ENCODE data around the gene HRH4.

HRH4 gene, protein sequence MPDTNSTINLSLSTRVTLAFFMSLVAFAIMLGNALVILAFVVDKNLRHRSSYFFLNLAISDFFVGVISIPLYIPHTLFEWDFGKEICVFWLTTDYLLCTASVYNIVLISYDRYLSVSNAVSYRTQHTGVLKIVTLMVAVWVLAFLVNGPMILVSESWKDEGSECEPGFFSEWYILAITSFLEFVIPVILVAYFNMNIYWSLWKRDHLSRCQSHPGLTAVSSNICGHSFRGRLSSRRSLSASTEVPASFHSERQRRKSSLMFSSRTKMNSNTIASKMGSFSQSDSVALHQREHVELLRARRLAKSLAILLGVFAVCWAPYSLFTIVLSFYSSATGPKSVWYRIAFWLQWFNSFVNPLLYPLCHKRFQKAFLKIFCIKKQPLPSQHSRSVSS

DNA sequence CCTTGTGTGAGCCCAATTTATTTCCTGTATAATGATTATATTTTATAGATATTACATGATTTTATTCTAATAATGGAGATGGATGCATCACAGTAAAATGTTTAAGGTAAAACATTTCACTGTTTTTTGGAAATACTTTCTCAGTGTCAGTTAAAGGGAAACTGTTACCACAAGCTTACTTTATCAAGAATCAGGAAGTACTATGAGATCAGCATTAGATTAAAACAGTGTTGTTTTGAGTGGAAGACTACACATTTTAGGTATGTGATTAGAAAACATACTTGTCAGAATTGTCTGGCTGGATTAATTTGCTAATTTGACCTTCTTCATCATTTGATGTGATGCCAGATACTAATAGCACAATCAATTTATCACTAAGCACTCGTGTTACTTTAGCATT, at the start of gene HRH4:
TSS of gene HRH4 (plus strand) at position 250 of the 400 bp plus-strand sequence. CDS start at position 342, 92 bp downstream.
- no peak for DNase-seq (ENCODE audit: low spot score)

DNA sequence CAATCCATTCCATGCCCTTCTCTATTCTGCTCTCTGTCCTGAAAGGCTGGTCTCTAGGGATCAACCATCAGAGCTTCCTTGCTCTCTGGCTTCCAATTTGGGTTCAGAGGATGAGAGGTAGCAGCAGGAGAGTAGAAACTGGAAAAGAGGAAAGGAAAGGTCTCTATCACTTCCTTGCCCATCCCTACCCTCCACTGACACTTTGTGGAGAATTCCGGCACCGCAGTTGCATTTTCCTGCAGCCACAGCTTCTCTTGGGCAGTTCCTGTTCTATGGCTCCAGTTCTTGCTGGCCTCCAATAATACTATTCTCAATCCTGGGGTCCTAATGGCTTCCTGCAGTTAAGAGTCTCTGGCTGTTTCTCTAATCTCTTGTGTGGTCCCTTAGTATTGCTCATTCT, 47.3 kb upstream of the HRH4 start:
- no peak for DNase-seq (ENCODE audit: low spot score)

DNA sequence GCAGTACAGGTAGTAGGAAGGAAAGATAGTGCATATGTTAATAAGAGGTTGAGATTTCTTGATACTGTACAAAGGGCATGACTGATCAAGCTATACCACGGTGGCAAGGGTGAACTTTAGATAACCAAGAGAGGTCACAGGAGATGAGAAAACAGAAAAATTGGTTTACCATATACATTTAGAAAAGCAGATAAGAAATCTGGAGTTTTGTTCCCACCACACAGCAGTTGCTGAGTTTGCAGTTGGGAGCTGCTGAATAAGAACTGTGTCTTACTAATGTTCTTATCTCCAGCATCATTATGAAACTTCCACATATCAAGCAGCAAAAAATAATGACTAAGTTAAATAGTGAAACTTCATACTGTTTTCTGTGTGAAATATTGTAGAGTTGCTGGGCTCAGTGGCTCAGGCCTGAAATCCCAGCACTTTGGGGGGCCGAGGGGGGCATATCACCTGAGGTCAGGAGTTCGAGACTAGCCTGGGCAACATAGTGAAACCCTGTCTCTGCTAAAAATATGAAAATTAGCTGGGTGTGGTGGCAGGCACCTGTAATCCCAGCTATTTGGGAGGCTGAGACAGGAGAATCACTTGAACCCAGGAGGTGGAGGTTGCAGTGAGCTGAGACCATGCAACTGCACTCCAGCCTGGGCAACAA, 46.0 kb upstream of the HRH4 start:
- no peak for DNase-seq (ENCODE audit: low spot score)

DNA sequence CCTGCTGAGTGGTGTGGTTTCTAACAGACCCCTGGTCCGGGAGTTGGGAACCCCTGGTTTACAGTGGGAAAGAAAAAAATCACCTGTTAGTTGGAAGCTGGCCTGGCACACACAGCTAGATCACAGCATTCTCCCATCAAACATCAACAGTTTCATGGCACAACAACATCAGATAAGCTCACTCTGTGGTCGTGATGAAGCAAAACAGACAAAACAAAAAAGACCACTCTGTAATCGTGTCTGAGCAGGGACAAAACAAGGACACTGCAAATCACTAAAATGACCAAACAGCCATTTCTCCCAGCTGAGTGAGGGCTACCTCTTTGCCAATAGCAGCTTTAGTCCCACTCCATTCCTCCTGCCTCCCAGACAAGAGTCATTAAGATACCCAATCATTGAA, 43.0 kb upstream of the HRH4 start:
- DNase-seq (ENCODE audit: low spot score) = no peak

DNA sequence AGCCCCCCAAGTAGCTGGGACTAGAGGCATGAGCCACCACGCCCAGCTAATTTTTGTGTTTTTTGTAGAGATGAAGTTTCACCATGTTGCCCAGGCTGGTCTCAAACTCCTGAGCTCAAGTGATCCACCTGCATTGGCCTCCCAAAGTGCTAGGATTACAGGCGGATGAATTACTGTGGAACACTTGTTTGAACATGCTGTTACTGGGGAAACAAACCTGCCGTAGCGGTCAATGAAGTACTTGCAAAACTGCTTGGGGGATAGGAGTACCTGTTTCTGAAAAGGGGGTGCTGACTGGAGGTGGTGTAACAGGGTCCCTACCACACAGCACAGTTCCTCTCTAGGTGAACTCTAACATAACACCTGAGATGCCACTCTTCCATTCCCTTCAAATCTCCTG, 39.9 kb upstream of the HRH4 start:
- DNase-seq (ENCODE audit: low spot score) = no peak

DNA sequence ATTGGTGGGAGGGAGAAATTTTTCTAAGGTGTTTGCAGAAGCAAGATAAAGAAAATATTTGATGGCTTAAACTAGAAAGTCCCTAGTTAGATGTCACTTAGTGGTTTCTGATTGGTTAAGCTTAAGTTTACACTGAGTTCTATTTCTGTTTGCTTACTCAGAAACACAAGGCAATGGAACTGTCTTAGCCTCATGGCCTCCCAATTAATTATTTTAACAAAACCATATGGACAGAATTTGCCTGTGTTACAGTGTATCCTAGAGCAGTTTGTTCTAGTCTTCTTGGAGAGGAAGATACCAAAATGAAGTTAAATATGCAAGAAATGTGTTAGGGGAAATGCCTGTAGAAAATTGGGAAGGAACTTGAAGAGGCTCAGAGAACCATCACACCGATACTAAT, 38.6 kb upstream of the HRH4 start:
- no peak for DNase-seq (ENCODE audit: low spot score)

DNA sequence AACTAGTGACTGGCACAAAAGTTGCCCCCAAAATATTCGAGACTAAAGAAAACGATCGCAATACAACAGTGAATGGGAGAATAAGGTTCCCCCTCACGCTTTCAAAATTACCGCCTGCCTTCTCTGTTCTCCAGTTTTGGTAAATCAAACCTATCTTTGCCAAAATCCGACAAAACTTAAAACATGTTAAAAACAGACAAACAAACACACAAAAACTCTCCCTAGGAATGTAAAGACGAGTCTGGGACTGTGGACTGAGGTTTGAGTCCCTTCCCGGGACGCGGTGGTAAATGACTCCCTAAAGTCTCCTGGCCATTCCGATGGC, 34.4 kb upstream of the HRH4 start:
- no peak for DNase-seq (ENCODE audit: low spot score)

DNA sequence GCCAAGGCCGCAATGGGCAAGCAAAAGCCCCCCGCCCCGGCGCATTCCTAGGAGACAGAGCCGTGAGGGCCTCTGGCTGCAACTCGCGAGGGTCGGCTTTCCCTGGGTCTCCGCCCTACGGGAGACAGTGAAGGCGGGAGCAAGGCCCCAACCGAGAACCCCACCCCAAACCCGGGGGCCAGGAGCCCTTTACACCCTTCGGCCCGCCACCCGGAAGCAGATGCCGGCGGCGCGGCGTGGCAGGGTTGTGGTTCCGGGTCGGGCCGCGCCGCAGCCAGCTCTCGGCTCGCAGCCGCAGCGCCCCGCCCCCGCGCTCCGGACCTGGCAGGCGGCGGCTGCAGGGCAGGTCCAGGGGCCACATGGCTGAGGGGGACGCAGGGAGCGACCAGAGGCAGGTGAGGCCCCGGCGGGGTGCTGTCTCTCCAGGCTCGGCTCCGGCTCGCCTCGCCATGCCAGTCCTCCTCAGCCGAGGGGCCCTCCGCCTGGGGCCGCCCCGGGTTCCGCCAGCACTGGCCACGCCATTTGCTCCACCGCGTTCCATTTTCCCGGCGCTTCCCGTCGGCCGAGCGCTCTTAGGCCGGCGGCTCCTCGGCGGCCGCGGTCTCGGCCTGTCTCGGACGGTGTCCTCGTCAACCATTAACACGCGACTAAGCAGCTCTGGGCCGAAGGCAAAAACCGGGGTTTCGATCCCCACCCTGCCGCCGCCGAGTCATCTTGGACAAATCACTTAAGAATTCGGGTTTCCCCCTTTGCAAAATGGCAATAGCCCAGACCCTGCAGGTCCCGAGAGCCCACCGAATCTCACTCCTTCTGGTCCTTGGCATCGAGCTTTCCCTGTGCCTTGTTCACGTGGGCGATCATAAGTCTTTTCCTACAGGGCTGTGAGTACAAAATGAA, 33.8 kb upstream of the HRH4 start, which contains the start of gene IMPACT:
TSS of gene IMPACT (plus strand) at position 273 of the 897 bp plus-strand sequence. CDS start at position 360, 87 bp downstream.
- peak; percentile 76 for DNase-seq (ENCODE audit: low spot score)

DNA sequence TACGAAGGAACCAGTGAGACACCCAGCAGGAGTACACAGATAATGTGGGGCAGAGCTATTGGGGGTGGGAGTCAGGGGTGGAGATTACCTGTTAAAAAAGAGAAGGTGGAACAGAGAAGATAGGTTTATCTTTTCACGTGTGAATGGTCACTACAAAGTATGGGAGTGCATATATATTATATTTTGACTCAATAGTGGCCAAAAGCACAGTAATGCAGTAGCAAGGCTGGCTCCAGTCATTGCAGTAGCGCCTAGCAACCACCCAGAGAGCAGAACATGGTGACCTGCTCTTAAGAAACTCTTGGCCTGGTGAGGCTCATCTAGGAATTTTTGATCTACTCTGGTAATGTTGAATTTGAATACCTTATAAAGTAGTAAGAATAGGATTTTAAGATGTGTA, 33.0 kb upstream of the HRH4 start:
- no peak for DNase-seq (ENCODE audit: low spot score)

DNA sequence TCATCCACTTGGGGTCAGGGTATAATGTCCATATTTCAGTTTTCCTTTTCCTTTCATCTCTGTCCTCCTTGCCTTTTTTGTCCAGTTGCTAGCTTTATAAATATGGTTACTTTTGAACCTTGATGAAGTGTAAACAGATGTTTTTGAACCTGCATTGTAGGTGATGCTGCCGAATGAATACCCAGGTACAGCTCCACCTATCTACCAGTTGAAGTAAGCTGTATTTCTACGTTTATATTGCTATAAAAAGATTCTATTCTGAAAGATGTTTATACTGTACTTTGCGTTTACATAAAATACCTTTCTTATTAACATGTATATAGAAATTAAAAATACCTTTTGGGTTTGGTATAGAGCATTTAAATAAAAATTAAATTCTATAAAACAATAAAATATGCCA, 31.7 kb upstream of the HRH4 start:
- DNase-seq (ENCODE audit: low spot score) = no peak

DNA sequence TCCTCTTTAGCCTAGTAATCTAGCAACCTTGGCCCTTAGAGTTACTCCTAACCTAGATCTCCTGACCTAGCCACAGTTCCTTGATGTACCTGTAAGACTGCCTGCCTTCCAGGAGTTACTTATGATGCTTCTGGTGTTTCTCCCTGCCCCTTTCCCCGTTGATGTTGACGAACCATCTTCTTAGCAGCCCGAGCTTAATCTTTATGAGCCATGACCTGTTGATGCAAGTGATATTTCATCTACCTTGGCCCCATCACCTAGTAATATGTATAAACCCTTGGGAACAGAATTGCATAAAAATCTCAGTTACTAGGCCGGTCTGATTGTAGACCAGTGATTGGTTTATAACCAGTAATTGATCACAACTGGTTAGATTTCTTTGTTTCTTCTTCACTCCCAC, 31.2 kb upstream of the HRH4 start:
- DNase-seq (ENCODE audit: low spot score) = no peak

DNA sequence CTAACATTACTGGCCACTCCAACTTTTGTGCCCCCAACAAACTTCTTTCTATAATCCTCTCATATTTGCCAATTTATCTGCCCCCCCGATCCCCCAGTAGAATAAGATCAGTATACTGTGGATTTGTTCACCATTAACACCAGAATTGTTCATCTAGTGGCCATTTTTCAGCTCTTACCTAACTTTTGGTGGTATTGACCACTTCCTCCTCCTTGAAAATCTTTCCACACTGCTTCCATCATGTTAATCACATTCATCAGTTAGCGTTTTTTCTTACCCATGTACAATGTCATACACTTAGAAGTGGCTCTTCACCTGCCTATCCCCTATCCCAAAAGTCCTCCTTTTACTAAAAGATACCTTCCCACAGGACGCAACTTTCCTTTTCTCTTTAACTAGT, 27.8 kb upstream of the HRH4 start:
- DNase-seq (ENCODE audit: low spot score) = no peak

DNA sequence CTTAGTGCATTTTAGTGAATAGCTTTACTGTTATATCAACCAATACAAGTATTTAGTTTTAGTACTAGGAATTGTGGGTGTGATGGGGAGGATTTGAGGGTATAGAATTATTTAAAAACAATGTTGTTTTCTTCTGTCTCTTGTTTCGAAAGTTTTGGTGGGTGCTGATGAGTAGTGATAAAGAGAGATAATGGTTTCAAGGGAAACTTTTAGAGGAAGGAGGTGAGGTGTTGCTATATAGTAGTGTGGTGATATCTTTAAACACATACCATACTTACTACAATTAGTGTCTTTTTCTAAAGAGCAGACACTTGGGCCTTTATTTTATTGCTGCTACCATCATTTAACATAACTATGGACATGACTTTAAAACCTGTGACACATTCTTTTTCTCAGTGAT, 23.5 kb upstream of the HRH4 start:
- no peak for DNase-seq (ENCODE audit: low spot score)

DNA sequence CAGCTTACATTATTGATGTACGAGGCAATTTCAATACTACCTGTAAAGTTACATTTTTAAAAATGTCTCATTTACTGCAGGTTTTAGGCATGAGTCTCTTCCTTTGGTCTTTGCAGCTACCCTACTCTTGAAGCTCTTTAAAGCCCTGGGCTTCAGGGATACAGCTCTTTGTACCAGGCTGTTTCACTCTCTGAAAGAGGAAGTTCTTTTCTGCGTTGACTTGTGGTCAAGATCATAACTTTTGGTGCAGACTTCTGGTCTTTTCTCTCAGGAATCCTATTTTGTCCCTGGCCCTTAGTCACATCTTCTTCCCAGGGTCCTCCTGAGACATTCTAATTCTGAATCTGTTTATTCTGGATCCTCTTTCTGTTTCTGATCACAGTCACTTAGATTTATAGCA, 16.6 kb upstream of the HRH4 start:
- no peak for DNase-seq (ENCODE audit: low spot score)

DNA sequence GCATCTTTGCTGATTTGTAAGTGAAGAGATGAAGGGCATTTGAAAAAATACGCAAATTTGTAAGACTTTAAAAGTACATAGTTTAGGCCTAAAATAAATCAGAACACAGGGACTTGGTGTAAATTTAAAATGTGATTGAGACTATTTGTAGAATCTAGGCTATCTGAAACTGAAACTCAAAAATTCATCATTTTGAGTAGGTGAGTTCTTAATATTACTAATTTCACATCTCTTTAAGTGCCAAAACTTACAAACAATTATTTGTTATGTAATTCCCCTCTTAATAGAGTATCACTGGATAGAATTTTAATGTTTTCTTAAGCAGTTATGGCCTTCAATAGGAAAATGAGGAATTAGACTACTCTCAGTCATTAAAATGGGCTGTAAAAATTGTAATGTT, 14.0 kb upstream of the HRH4 start:
- no peak for DNase-seq (ENCODE audit: low spot score)

DNA sequence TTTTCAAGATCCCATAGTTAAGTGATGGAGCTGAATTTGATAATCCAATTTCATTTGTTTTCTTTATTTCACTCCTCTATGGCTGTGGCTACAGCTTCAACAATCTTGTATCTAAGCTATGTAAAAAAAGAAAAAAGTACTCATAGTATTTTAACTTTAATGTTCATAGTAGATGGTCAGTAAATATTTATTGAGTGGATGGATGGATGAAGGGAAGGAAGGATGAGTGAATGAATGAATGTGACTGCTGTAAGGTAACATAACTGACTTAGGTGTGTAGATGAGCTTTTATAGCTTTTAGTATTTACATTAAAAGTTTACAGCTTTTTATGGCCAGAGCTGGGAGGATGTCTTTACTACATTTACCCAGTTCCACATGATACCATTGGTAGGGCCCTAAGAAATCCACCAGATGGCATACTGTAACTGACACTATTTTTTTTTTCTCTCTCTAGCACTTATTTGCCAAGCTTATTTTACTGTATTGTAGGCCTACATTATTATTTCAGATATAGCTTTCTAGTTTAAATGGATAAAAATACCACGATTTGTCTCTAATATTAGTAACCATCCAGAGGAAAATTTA, 13.4 kb upstream of the HRH4 start:
- DNase-seq (ENCODE audit: low spot score) = no peak

DNA sequence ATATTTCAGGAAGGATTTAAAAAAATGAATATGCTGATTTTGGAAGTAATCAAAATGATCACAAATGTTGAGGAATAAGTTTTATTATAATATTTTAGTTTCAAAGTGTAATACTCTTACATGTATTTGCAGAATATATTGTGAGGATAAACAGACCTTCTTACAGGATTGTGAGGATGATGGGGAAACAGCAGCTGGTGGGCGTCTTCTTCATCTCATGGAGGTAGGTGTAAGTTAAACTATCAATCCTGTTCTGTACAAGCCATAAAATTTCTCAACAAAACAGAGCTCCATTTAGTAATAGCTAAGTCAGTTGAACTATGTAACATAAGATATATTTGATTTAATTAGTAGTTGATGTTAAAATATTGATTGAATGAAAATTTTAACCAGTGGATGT, 12.5 kb upstream of the HRH4 start:
- no peak for DNase-seq (ENCODE audit: low spot score)

DNA sequence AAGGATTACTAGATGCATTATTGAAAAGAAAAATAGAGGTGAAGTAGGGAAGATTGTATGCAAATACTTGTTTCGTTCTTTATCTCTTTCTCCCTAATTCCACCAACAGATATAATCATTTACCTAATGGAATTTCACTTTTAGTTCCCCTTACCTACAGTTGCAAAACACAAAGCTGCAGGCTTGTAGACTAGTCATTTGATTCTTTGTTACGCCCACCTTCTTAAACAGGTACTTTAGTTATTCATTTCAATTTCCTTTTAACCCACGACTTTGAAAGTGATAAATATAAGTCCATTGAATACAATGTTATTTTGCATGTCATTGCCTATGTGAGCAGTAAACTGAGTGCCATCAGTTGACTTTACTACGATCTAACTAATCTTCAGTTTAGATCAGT, 3.9 kb upstream of the HRH4 start:
- DNase-seq (ENCODE audit: low spot score) = no peak

DNA sequence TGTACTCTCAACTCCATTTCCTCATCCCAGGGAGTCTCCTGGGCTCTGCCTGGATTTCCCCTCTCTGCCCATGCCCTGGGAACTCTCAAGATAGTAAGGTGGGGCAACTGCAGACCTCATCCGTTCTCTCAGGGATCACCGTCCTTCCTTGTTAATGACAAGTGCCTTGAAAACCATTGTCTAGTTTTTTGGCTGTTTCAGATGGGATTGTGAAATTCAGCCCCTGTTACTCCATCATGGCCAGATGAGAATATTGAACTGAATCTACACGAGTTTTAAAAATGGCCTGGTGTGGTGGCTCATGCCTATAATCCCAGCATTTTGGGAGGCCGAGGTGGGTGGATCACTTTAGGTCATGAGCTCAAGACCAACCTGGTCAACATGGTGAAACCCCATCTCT, 665 bp upstream of the HRH4 start:
- DNase-seq (ENCODE audit: low spot score) = no peak

DNA sequence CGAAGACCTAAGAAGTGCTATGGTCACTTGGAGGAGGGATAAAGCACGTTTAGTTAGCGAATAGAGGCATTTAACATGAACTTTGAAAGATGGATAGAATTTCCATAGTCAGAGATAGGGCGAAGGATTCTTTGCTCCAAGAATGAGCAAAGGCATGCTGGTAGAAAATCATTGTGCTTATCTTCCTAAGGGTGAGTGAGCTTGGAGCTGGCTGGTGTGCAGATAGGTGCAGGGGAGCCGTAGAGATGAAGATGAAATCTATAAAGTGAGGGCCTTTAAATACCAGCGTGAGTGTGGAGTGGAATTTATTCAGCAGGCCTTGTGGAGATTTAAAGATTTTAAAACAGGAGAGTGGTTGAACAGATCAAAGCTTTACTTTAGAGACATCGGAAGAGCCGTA, 1.6 kb downstream of the HRH4 start:
- DNase-seq (ENCODE audit: low spot score) = no peak

DNA sequence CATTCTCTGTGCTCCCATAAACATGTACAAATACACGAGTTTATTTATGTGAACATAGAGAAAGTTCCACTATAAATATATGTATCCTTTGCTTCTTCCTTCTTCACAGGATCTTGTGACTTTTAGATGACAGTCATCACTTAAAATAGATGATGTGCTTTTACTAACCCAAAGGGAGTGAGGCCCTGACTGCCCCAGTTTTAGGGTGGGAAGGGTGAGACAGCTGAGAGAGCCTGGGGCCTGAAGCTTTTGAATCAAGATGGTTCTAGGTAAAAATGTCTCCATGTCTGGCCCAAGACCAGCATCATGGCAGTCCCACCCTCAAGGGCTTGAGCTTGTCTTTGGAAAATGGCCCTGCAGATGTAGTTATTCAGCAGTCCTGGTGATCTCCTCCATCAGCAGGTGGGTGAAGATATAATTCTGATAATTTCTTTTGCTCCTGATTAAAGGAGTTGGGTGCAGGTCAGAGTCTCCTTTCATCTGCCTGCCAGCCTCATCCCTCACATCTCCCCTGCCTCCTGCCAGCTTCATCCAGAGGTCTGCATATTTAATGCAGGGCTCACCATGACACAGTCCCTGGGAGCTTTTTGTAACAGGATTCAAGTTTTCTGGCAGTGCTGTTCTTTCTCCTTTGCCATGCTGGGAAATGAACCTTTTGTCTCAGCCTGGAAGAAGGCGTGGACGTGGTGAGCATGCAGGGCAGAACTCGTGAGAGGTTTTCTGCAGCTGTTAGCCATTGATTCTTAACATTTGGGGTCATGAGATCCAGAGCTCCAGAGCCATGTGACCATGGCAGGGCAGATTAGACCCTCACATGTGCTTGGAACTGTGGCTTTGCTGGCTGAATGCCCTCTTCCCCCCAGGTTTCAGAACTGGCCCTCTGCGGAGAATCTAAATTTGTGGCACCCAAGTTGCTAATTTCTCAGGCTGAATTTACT, 2.7 kb downstream of the HRH4 start:
- DNase-seq (ENCODE audit: low spot score) = no peak

All from CD4-positive, alpha-beta T cell treated with Interleukin-15 for 4 hours (primary cell).